Measurements from ENCODE around the gene ETFA.

ETFA gene

DNA sequence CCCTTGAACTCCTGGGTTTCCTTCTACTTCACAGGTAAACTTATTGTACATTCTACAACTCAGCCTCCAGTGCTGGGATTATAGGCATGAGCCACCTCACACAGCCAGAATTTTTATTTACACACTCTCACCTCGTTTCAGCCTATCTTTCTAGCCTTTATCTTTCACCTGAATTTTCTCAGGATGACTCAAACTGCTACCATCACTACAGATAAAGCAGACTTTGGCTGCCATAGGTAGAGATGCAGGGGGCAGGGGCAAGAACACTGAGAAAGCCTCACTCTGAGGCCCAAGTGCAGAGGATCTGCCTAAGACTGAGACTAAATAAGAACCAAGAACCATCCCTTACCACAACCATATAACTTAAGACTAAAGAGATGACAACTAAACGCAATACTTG, 59.0 kb downstream of the ETFA start:
- Histone ChIP-seq H3K4me3 (ENCODE audit: insufficient read depth, low read depth, low read length, poor library complexity, severe bottlenecking) (no peak overlapping the region), H3K9me3 (ENCODE audit: control insufficient read depth, low read length) (no peaks in the 10 kb centered on the region), H3K4me1 (ENCODE audit: control insufficient read depth, insufficient read depth, low read length, poor library complexity, severe bottlenecking) (no peaks in the 10 kb centered on the region), H3K27me3 (replicated peaks; ENCODE audit: control insufficient read depth, insufficient read depth, low read length, poor library complexity, severe bottlenecking) (no peaks in the 10 kb centered on the region), H3K36me3 (ENCODE audit: control insufficient read depth, insufficient read depth, low read length) (no peaks in the 10 kb centered on the region), H3K27ac (ENCODE audit: insufficient read depth, low read length, poor library complexity, severe bottlenecking) (no peak overlapping the region)
- no peak for DNase-seq

DNA sequence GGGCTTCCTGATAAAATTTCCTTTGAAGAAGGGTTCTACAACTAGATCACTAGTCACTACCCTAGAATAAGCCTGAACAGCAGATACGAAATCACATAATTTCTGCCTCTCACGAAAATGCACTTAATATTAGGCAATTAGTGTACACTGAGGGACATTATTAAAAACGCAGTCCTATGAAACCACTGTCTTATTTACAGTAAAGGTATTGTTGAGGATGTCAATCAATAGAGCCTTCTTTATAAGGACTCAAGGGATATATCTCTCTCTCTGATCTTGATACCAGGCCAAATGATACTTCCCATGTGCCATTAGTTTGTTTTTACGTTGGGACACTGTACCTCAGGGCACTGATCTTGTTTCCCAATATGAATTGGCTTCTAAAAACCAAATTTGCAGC, 59.6 kb downstream of the ETFA start:
- Histone ChIP-seq H3K9me3 (ENCODE audit: control insufficient read depth, low read length) (no peaks in the 10 kb centered on the region), H3K4me3 (ENCODE audit: insufficient read depth, low read depth, low read length, poor library complexity, severe bottlenecking) (no peak overlapping the region), H3K27me3 (replicated peaks; ENCODE audit: control insufficient read depth, insufficient read depth, low read length, poor library complexity, severe bottlenecking) (no peaks in the 10 kb centered on the region), H3K27ac (ENCODE audit: insufficient read depth, low read length, poor library complexity, severe bottlenecking) (no peak overlapping the region), H3K36me3 (ENCODE audit: control insufficient read depth, insufficient read depth, low read length) (no peaks in the 10 kb centered on the region), H3K4me1 (ENCODE audit: control insufficient read depth, insufficient read depth, low read length, poor library complexity, severe bottlenecking) (no peaks in the 10 kb centered on the region)
- no peak for DNase-seq

DNA sequence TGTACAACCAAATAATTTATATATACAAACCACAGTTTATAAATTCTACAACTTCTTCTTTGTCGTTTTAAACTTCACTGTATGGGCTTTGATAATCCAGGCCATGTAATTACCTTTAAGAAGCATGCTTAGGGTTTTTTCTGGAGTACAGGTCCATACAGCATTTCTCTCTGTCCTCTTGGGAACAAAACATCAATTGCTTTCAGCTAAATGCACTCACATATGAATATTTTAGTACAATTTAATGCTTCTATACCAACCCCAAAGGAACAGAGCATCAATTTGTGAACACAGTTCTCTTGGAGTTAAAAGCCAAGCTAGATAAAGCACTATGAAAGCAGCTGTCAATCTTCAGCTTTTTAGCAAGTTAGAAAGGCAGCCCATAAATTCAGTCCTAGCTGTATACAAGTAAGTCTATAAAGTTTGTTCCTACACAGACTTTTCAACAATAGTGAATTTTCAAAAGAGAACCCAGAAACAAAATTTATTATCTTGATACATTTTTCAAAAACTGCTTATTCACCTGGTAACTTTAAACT, 66.1 kb downstream of the ETFA start:
- H3K9me3 ChIP-seq (ENCODE audit: control insufficient read depth, low read length), result no peaks in the 10 kb centered on the region
- H3K36me3 ChIP-seq (ENCODE audit: control insufficient read depth, insufficient read depth, low read length), result no peaks in the 10 kb centered on the region
- no peaks in the 10 kb centered on the region for H3K27me3 ChIP-seq (replicated peaks; ENCODE audit: control insufficient read depth, insufficient read depth, low read length, poor library complexity, severe bottlenecking)
- no peak overlapping the region for H3K4me3 ChIP-seq (ENCODE audit: insufficient read depth, low read depth, low read length, poor library complexity, severe bottlenecking)
- no peaks in the 10 kb centered on the region for H3K4me1 ChIP-seq (ENCODE audit: control insufficient read depth, insufficient read depth, low read length, poor library complexity, severe bottlenecking)
- H3K27ac ChIP-seq (ENCODE audit: insufficient read depth, low read length, poor library complexity, severe bottlenecking), result no peak overlapping the region
- DNase-seq, result no peak

DNA sequence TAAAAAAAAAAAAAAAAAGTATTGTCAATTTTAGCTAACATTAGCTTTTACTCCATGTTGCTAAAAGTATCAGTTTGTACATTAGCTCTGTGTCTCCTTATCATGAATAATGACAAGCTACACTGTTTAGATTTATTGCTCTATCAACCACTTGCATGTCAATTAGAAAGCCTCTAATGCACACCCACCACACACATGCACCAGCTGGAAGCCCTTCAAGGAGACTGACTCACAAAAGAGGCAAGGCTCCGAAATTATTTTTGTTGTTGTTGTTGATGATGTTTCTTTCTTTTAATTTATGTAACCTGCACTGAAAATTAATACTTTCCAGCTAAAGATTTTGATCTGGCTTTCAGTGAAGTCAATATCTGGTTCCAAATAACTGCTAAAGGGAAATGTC, 71.5 kb downstream of the ETFA start:
- Histone ChIP-seq H3K27ac (ENCODE audit: insufficient read depth, low read length, poor library complexity, severe bottlenecking) (no peak overlapping the region), H3K27me3 (replicated peaks; ENCODE audit: control insufficient read depth, insufficient read depth, low read length, poor library complexity, severe bottlenecking) (no peaks in the 10 kb centered on the region), H3K36me3 (ENCODE audit: control insufficient read depth, insufficient read depth, low read length) (no peaks in the 10 kb centered on the region), H3K4me3 (ENCODE audit: insufficient read depth, low read depth, low read length, poor library complexity, severe bottlenecking) (no peak overlapping the region), H3K9me3 (ENCODE audit: control insufficient read depth, low read length) (no peaks in the 10 kb centered on the region), H3K4me1 (ENCODE audit: control insufficient read depth, insufficient read depth, low read length, poor library complexity, severe bottlenecking) (no peaks in the 10 kb centered on the region)
- no peak for DNase-seq

DNA sequence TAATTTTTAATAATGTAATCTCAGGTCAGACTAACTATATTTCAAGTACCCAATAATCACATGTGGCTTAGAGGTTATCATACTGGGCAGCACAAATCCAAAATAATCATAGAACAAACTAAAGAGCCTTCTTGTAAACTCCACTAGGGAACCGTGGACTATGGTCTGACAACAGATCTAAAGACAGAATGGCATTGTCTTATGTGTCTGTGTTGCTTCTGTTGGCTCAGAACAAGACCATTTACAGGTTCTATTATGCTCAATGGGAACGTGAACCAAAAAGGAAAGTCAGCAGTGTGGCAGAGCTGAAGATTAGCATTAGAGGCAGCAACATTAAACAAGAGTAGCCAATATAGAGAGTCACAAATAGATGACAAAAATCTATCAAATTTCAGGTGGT, 74.9 kb downstream of the ETFA start:
- Histone ChIP-seq H3K4me3 (ENCODE audit: insufficient read depth, low read depth, low read length, poor library complexity, severe bottlenecking) (no peak overlapping the region), H3K27me3 (replicated peaks; ENCODE audit: control insufficient read depth, insufficient read depth, low read length, poor library complexity, severe bottlenecking) (no peaks in the 10 kb centered on the region), H3K9me3 (ENCODE audit: control insufficient read depth, low read length) (no peaks in the 10 kb centered on the region), H3K27ac (ENCODE audit: insufficient read depth, low read length, poor library complexity, severe bottlenecking) (no peak overlapping the region), H3K4me1 (ENCODE audit: control insufficient read depth, insufficient read depth, low read length, poor library complexity, severe bottlenecking) (no peaks in the 10 kb centered on the region), H3K36me3 (ENCODE audit: control insufficient read depth, insufficient read depth, low read length) (peaks cover 5% of the 10 kb centered on the region)
- DNase-seq, result no peak

DNA sequence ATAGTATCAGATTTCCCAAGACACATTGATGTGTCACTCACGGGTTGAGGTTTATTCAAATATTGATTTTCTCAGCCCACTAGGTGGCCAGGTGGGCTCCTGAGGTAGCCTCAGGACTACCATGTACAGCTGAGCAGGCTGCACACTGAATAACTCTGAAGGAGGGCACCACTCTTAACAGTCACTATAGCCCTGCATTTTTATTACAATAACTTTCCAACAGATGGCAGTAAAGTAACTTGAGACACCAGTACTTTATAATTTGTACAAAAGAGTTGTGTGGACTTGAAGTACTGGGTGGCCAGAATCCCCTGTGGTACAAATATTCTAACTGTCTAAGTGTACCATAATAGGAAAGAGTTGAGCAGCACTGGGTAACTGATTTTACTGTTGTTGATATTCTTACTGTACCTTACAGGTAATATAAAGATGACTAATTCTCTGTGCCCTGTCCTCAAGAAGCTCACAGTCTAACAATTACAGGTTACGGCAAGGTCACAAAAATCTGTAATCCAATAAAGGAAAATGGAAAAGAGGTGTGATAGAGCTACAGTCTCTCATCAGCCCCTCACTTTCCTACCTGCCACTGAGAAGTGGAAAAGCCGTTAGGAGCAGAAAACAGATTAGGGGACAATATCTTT, 76.0 kb downstream of the ETFA start:
- Histone ChIP-seq H3K27me3 (replicated peaks; ENCODE audit: control insufficient read depth, insufficient read depth, low read length, poor library complexity, severe bottlenecking) (no peaks in the 10 kb centered on the region), H3K9me3 (ENCODE audit: control insufficient read depth, low read length) (no peaks in the 10 kb centered on the region), H3K27ac (ENCODE audit: insufficient read depth, low read length, poor library complexity, severe bottlenecking) (no peak overlapping the region), H3K36me3 (ENCODE audit: control insufficient read depth, insufficient read depth, low read length) (peaks cover 12% of the 10 kb centered on the region), H3K4me3 (ENCODE audit: insufficient read depth, low read depth, low read length, poor library complexity, severe bottlenecking) (no peak overlapping the region), H3K4me1 (ENCODE audit: control insufficient read depth, insufficient read depth, low read length, poor library complexity, severe bottlenecking) (no peaks in the 10 kb centered on the region)
- no peak for DNase-seq

DNA sequence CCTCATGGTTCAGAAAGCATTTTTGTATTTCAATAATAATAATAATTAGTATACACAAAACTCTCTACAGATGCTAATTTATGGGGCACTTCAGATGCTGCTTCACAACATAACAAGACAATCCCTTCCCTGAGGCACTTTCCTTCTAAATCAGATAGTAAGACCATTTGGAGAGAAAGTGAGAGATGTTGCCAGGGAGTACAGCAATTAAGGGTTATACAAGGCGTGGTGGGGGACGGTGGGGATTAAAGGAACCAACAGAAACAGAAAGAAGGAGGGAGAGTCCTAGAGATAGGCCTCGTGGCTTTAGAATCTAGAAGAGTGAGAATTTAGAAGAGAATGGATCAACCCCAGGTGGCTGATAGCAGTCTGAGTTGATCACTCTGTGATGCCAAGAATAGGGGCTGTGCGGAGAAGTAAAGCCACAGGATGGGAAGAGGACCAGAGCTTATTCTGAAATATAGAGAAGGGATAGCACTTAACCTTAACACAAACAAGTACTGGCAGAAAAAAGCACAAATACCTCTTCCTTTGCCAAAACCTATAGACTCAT, 76.9 kb downstream of the ETFA start:
- Histone ChIP-seq H3K4me3 (ENCODE audit: insufficient read depth, low read depth, low read length, poor library complexity, severe bottlenecking) (no peak overlapping the region), H3K36me3 (ENCODE audit: control insufficient read depth, insufficient read depth, low read length) (peaks cover 15% of the 10 kb centered on the region), H3K27ac (ENCODE audit: insufficient read depth, low read length, poor library complexity, severe bottlenecking) (no peak overlapping the region), H3K9me3 (ENCODE audit: control insufficient read depth, low read length) (no peaks in the 10 kb centered on the region), H3K4me1 (ENCODE audit: control insufficient read depth, insufficient read depth, low read length, poor library complexity, severe bottlenecking) (no peaks in the 10 kb centered on the region), H3K27me3 (replicated peaks; ENCODE audit: control insufficient read depth, insufficient read depth, low read length, poor library complexity, severe bottlenecking) (no peaks in the 10 kb centered on the region)
- DNase-seq, result no peak

DNA sequence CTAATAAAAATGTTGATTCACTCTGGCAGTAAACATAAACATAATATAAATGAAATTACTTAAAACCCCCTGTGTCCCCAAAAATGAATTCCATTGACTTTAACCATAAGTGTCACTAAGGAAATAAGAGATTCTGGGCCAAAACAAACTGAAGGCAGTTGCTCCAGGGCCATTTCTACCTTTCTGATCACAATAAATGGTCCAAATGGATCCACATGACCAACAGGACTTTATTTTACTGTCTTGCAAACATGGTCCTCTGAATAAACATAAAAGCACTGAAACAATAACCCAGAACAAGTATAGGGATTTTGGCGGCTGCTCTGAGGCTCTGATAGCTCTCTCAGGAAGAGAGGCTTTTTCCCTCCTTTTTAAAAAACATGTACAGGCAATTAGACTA, 77.3 kb downstream of the ETFA start:
- H3K4me3 ChIP-seq (ENCODE audit: insufficient read depth, low read depth, low read length, poor library complexity, severe bottlenecking), result no peak overlapping the region
- no peak overlapping the region for H3K27ac ChIP-seq (ENCODE audit: insufficient read depth, low read length, poor library complexity, severe bottlenecking)
- no peaks in the 10 kb centered on the region for H3K9me3 ChIP-seq (ENCODE audit: control insufficient read depth, low read length)
- peaks cover 15% of the 10 kb centered on the region for H3K36me3 ChIP-seq (ENCODE audit: control insufficient read depth, insufficient read depth, low read length)
- no peaks in the 10 kb centered on the region for H3K27me3 ChIP-seq (replicated peaks; ENCODE audit: control insufficient read depth, insufficient read depth, low read length, poor library complexity, severe bottlenecking)
- DNase-seq, result no peak
- no peaks in the 10 kb centered on the region for H3K4me1 ChIP-seq (ENCODE audit: control insufficient read depth, insufficient read depth, low read length, poor library complexity, severe bottlenecking)

DNA sequence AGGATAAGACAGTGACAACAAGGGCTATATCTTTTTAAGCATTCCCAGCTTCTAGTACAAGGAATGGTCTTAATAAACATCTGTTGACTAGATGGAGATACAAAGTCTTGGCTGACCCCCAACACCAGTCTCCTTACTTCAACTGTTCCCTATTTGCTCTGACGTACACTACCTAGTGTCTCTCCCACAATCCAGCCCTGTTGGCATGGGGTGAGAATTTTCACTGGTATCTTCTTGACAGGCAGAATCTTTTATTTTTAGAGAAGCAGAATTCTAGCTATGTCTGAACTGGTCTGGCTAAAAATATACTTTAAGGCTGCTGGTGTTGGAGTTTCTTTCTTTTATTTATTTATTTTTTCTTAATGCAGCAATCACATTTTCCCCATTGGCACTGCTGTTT, 82.0 kb downstream of the ETFA start:
- peaks cover 26% of the 10 kb centered on the region for H3K36me3 ChIP-seq (ENCODE audit: control insufficient read depth, insufficient read depth, low read length)
- H3K27ac ChIP-seq (ENCODE audit: insufficient read depth, low read length, poor library complexity, severe bottlenecking), result no peak overlapping the region
- no peaks in the 10 kb centered on the region for H3K9me3 ChIP-seq (ENCODE audit: control insufficient read depth, low read length)
- H3K4me1 ChIP-seq (ENCODE audit: control insufficient read depth, insufficient read depth, low read length, poor library complexity, severe bottlenecking), result no peaks in the 10 kb centered on the region
- no peak for DNase-seq
- H3K27me3 ChIP-seq (replicated peaks; ENCODE audit: control insufficient read depth, insufficient read depth, low read length, poor library complexity, severe bottlenecking), result no peaks in the 10 kb centered on the region
- H3K4me3 ChIP-seq (ENCODE audit: insufficient read depth, low read depth, low read length, poor library complexity, severe bottlenecking), result no peak overlapping the region

DNA sequence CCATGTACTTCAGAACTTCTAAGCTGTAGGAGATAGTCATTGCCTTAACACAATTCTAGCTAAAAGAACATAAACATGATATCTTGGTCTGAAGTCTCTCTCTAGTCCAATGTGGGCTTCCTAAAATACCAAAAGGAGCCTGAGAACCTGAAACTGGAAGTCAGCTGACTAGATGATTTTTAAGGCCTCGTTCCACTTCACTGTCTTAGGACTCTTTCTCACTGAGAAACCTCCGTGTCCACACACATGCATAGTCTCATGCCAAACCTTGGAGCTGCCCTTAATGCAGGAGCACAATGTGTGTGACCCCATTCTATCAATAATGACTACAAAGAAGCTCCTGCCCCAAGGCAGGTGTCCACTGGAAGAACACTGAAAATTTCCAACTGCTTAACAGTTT, 87.7 kb downstream of the ETFA start:
- Histone ChIP-seq H3K27ac (ENCODE audit: insufficient read depth, low read length, poor library complexity, severe bottlenecking) (no peak overlapping the region), H3K9me3 (ENCODE audit: control insufficient read depth, low read length) (no peaks in the 10 kb centered on the region), H3K4me3 (ENCODE audit: insufficient read depth, low read depth, low read length, poor library complexity, severe bottlenecking) (no peak overlapping the region), H3K36me3 (ENCODE audit: control insufficient read depth, insufficient read depth, low read length) (peaks cover 16% of the 10 kb centered on the region), H3K27me3 (replicated peaks; ENCODE audit: control insufficient read depth, insufficient read depth, low read length, poor library complexity, severe bottlenecking) (no peaks in the 10 kb centered on the region), H3K4me1 (ENCODE audit: control insufficient read depth, insufficient read depth, low read length, poor library complexity, severe bottlenecking) (no peaks in the 10 kb centered on the region)
- DNase-seq, result no peak
